A549 treated with CpdA at 1 μM for 4 hours (cell line): ENCODE data around the gene STXBP3. TPM values are rescaled to one million over a fixed set of nuclear protein-coding genes. Genes with fewer than 3 reads are reported as not detected.

Experiments used
- total RNA-seq: library from RNA; stranded (reverse); fragments of 200-300 nt; extraction: Qiagen RNA extraction; gene quantifications from 5 replicates; pipeline ENCODE4 v1.2.3, GENCODE V29; 2022; ENCODE audit warnings: low read depth

STXBP3 gene
- total RNA-seq = 17.3 to 27.9 TPM (median 20.3 TPM) in 5 replicates

GRCh38 chr1:108746382-108747170 lies at the start of gene STXBP3:
TSS of gene STXBP3 (plus strand) at chr1:108746674. CDS start at chr1:108746738, 64 bp downstream.

GRCh38 chr1:108712606-108713150 lies 33.8 kb upstream of the STXBP3 start, which contains the start of gene FNDC7:
TSS of gene FNDC7 (plus strand) at chr1:108712908. CDS start at chr1:108712934, 26 bp downstream.

DNA sequence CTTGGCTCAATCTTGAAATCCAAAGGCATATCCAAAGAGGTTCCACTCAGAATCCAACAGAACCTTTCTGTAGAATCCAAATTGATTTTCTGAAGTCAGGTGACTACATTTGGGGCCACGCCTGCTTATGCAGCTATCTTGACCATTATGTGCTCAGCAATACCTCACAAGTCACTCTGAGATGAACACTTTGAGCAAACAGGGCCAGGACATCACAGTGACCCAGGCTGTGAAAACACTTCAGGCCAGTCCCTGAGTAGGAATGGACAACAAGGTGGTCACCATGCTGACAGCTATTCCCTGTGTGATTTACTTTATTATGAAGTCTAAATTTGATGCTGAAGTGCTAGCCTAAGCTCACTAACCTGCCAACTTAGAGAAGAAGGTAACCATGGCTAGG lies 110.5 kb downstream of the STXBP3 start, which contains the start of gene AKNAD1:
TSS of gene AKNAD1 (minus strand) at position 101 of the 400 bp plus-strand sequence. CDS start 4,430 bp downstream, outside the sequence.

Other genes starting within 250 kb of the STXBP3 start
- 4.6 to 8.4 TPM (median 6.4 TPM) in 5 replicates for gene EEIG2, start 186.6 kb upstream of the STXBP3 start, total RNA-seq
- 4.0 to 6.0 TPM (median 4.8 TPM) in 5 replicates for gene HENMT1, start 85.6 kb upstream of the STXBP3 start, total RNA-seq
- gene PRPF38B, start 54.4 kb upstream of the STXBP3 start, total RNA-seq = 22.3 to 28.7 TPM (median 23.3 TPM) in 5 replicates
- gene FNDC7, start 33.8 kb upstream of the STXBP3 start, total RNA-seq = 0.02 TPM in 1 of 5 replicates, not detected in the others
- 0.46 to 1.5 TPM (median 0.74 TPM) in 5 replicates for gene AKNAD1, start 110.4 kb downstream of the STXBP3 start, total RNA-seq
- 12.0 to 17.7 TPM (median 16.1 TPM) in 5 replicates for gene GPSM2, start 130.3 kb downstream of the STXBP3 start, total RNA-seq
- gene CLCC1, start 216.8 kb downstream of the STXBP3 start, total RNA-seq = 16.3 to 17.5 TPM (median 17.3 TPM) in 5 replicates